K562 (cell line): Measurements from ENCODE around the gene KMT2C. TPM values are rescaled to one million over a fixed set of nuclear protein-coding genes. Genes with fewer than 3 reads are reported as not detected.

Experiments used
- ATAC-seq: fragments of 200-7000 bp; cut with Tn5 transposase; 3 replicates; pipeline ENCODE4 v1.9.1; 2020; ENCODE audit warnings: moderate library complexity
- BruUV-seq: library from RNA; stranded (reverse); fragments of 400-500 nt; replicated peaks from 2 replicates; lab custom pipeline; 2021; lab: Mats Ljungman, UMichigan
- CTCF ChIA-PET: fragments of 300-600 bp; formaldehyde crosslinking; extraction: SDS; loops from one replicate; lab custom pipeline; 2021; ENCODE audit warnings: low intra/inter-chr PET ratio; lab: Yijun Ruan, JAX
- POLR2A ChIA-PET: fragments of 300-600, 350-650 bp; sonication (Branson Sonifier 250); formaldehyde crosslinking; extraction: SDS; loops from one replicate; lab custom pipeline; 2021; ENCODE audit warnings: antibody characterized with exemption, inconsistent platforms; lab: Yijun Ruan, JAX
- DNase-seq, 4 experiments: peaks; one replicate each; pipeline versions ENCODE4 v3.0.0 to v3.0.0-alpha.2; 2011 to 2018; ENCODE audit warnings: low spot score in 3 of 4, mixed read lengths in 3 of 4; ENCODE audit errors: extremely low read depth in 1 of 4
- FAIRE-seq: peaks from 2 replicates; lab custom pipeline; 2011; peaks lifted over from hg19 to GRCh38; lab: Jason Lieb, UNC
- H2AFZ ChIP-seq: 2 replicates; pipeline ENCODE4 v1.6.0; 2011; ENCODE audit warnings: low read depth, low read length, control low read depth, inconsistent platforms
- H3K27ac ChIP-seq: fragments of 200-600 bp; 3 replicates; pipeline ENCODE4 v1.8.0; 2011; ENCODE audit warnings: low read depth, mild to moderate bottlenecking, control low read depth, inconsistent platforms, low read length, moderate library complexity, mixed read lengths; ENCODE audit errors: extremely low read depth
- H3K27me3 ChIP-seq, 2 experiments: fragments of 300-600 bp in 1 of 2; 2 replicates in 1 of 2; 3 replicates in 1 of 2; pipeline versions ENCODE4 v1.6.0 to v1.8.0; 2011; ENCODE audit warnings: inconsistent platforms in 2 of 2, low read length in 2 of 2, mild to moderate bottlenecking in 1 of 2, mixed read lengths in 1 of 2, moderate library complexity in 1 of 2; ENCODE audit not compliant: control insufficient read depth in 2 of 2, insufficient read depth in 2 of 2
- H3K36me3 ChIP-seq: fragments of 300-600 bp; 3 replicates; pipeline ENCODE4 v1.8.0; 2011; ENCODE audit warnings: mild to moderate bottlenecking, low read length, inconsistent platforms; ENCODE audit not compliant: control insufficient read depth, insufficient read depth
- H3K4me1 ChIP-seq, 2 experiments: fragments of 200-600 bp in 1 of 2; replicated peaks in 1 of 2; 2 replicates in 1 of 2; 3 replicates in 1 of 2; pipeline versions ENCODE4 v1.5.1 to v1.8.0; 2011; ENCODE audit warnings: inconsistent platforms in 2 of 2, low read length in 2 of 2, mild to moderate bottlenecking in 1 of 2, mixed read lengths in 1 of 2, moderate library complexity in 1 of 2; ENCODE audit not compliant: control insufficient read depth in 2 of 2, insufficient read depth in 2 of 2
- H3K4me2 ChIP-seq: 2 replicates; pipeline ENCODE4 v1.6.1; 2011; ENCODE audit warnings: low read length, control low read depth, inconsistent platforms, mixed read lengths; ENCODE audit not compliant: insufficient read depth
- H3K4me3 ChIP-seq: fragments of 200-600 bp; sonication (generic), shearing (Covaris generic); 2 replicates; pipeline ENCODE4 v1.5.1; 2016; ENCODE audit warnings: control low read depth, inconsistent platforms
- H3K79me2 ChIP-seq: fragments of 200-600 bp; 3 replicates; pipeline ENCODE4 v1.8.0; 2011; ENCODE audit warnings: low read length, inconsistent platforms; ENCODE audit not compliant: control insufficient read depth, insufficient read depth
- H3K9ac ChIP-seq, 2 experiments: 2 replicates each; pipeline versions ENCODE4 v1.6.0 to v1.6.1; 2011; ENCODE audit warnings: low read depth in 2 of 2, low read length in 2 of 2, control low read depth in 1 of 2, inconsistent platforms in 1 of 2, mild to moderate bottlenecking in 1 of 2, mixed read lengths in 1 of 2; ENCODE audit not compliant: insufficient read depth in 1 of 2
- H3K9me1 ChIP-seq: one replicate; pipeline ENCODE4 v1.6.0; 2011; ENCODE audit warnings: inconsistent platforms, mild to moderate bottlenecking, low read length, moderate library complexity; ENCODE audit not compliant: control insufficient read depth, insufficient read depth
- H3K9me3 ChIP-seq: replicated peaks from 2 replicates; pipeline ENCODE4 v1.5.1; 2011; ENCODE audit warnings: low read depth, low read length, inconsistent platforms; ENCODE audit not compliant: control insufficient read depth, insufficient read depth
- H4K20me1 ChIP-seq: replicated peaks from 2 replicates; pipeline ENCODE4 v1.6.1; 2011; ENCODE audit warnings: low read length, inconsistent platforms, mixed read lengths; ENCODE audit not compliant: control insufficient read depth, insufficient read depth
- CBX3 ChIP-seq, 2 experiments: IDR thresholded peaks; 1 replicate in 1 of 2; 2 replicates in 1 of 2; pipeline ENCODE4 v1.6.1; 2012; ENCODE audit warnings: inconsistent platforms in 2 of 2, low read length in 2 of 2, borderline replicate concordance in 1 of 2, control low read depth in 1 of 2
- CBX5 ChIP-seq: IDR thresholded peaks from 2 replicates; pipeline ENCODE4 v1.6.1; 2014; ENCODE audit warnings: low read depth, borderline replicate concordance
- FOXM1 ChIP-seq, 2 experiments: fragments of 450-650 bp in 1 of 2; sonication (generic) in 1 of 2; formaldehyde crosslinking in 1 of 2; IDR thresholded peaks; 2 replicates each; pipeline versions ENCODE4 v1.6.1 to v1.9.0; 2017 to 2022; ENCODE audit warnings: low read depth in 2 of 2, mild to moderate bottlenecking in 2 of 2, missing genetic modification reagents in 1 of 2, moderate library complexity in 1 of 2
- JUN ChIP-seq, 2 experiments: sonication (generic) in 1 of 2; formaldehyde crosslinking in 1 of 2; IDR thresholded peaks; 2 replicates each; pipeline versions ENCODE4 v1.6.1 to v1.8.0; 2012 to 2022; ENCODE audit warnings: borderline replicate concordance in 2 of 2, mild to moderate bottlenecking in 2 of 2, improper control_type of control experiment in 1 of 2, low read depth in 1 of 2, low read length in 1 of 2, missing genetic modification reagents in 1 of 2
- KLF10 ChIP-seq: fragments of 250-450 bp; sonication (Bioruptor Pico); IDR thresholded peaks from 2 replicates; pipeline ENCODE4 v1.6.1; 2021; ENCODE audit warnings: matching md5 sums
- MED1 ChIP-seq: sonication (generic); formaldehyde crosslinking; IDR thresholded peaks from 2 replicates; pipeline ENCODE4 v1.8.1; 2023; ENCODE audit warnings: missing genetic modification reagents, borderline replicate concordance
- NFIC ChIP-seq: fragments of 450-650 bp; IDR thresholded peaks from 2 replicates; pipeline ENCODE4 v1.6.1; 2017; ENCODE audit warnings: mild to moderate bottlenecking, inconsistent platforms
- POLR2A ChIP-seq: fragments of 450-650 bp; conservative IDR thresholded peaks from 2 replicates; pipeline ENCODE4 v1.6.1; 2016
- ZNF57 ChIP-seq: fragments of 450-650 bp; formaldehyde crosslinking; IDR thresholded peaks from 2 replicates; pipeline ENCODE4 v1.4.0; 2020; ENCODE audit warnings: mild to moderate bottlenecking, moderate library complexity
- ZNF584 ChIP-seq: fragments of 200-800 bp; sonication (Bioruptor generic); IDR thresholded peaks from 2 replicates; pipeline ENCODE4 v1.6.1; 2016; ENCODE audit warnings: low read depth, mild to moderate bottlenecking, missing genetic modification characterization, missing compliant biosample characterization
- ZNF668 ChIP-seq: fragments of 250-450 bp; sonication (Bioruptor Pico); IDR thresholded peaks from 2 replicates; pipeline ENCODE4 v1.8.0; 2022; ENCODE audit warnings: mild to moderate bottlenecking, inconsistent platforms
- WGBS: fragments of 100-300 bp; shearing (Covaris generic); methylation state at CpG from one replicate; pipeline ENCODE4 v1.1.6; 2016; ENCODE audit warnings: low coverage, mixed read lengths; ENCODE audit not compliant: insufficient coverage; ENCODE audit errors: missing lambda C conversion rate; 5-methylcytosine and 5-hydroxymethylcytosine counted together
- in situ Hi-C: fragments of 300-500 bp; cut with MboI; formaldehyde crosslinking; loops from 4 replicates; pipeline ENCODE4 v1.15.0; 2018; ENCODE audit warnings: inconsistent platforms, mixed read lengths
- intact Hi-C: fragments of 100-400 bp; cut with micrococcal nuclease; formaldehyde crosslinking; loops from 2 replicates; pipeline ENCODE4 v1.14.2; 2022
- polyA plus RNA-seq, 8 experiments: library from polyadenylated mRNA; depleted of rRNA in 4 of 8; stranded (reverse) in 5 of 8; unstranded in 3 of 8; fragments of >200 nt; fragmentation: Nextera tagmentation in 2 of 8; fragmentation: Illumina TruSeq in 1 of 8; extraction: Ambion mirVana in 2 of 8; extraction: Trizol in 1 of 8; gene quantifications; 2 replicates each; pipeline versions ENCODE4 v1.2.1 to v1.2.3, GENCODE V29; 2011 to 2014; ENCODE audit warnings: inconsistent platforms in 1 of 8, missing spikeins in 1 of 8
- total RNA-seq, 7 experiments: library from RNA; depleted of rRNA in 6 of 7; stranded (reverse); fragments of >200 nt in 6 of 7; fragmentation: Illumina TruSeq in 2 of 7; extraction: Trizol in 2 of 7; gene quantifications; 2 replicates each; pipeline versions ENCODE4 v1.2.1 to v1.2.3, GENCODE V29; 2011 to 2021; ENCODE audit warnings: low replicate concordance in 1 of 7
- TF ChIP-seq, protein P1 (sequence below): fragments of 250-450 bp; sonication (Bioruptor Pico); IDR thresholded peaks from 2 replicates; pipeline ENCODE4 v1.5.0; 2020; ENCODE audit warnings: mild to moderate bottlenecking, borderline replicate concordance
- TF ChIP-seq, protein P2 (sequence below): conservative IDR thresholded peaks from 2 replicates; pipeline ENCODE4 v1.6.1; 2011; ENCODE audit warnings: low read depth, mild to moderate bottlenecking, low read length; ENCODE audit not compliant: control insufficient read depth
- TF ChIP-seq, protein P3 (sequence below): sonication (generic); formaldehyde crosslinking; IDR thresholded peaks from 2 replicates; pipeline ENCODE4 v1.8.1; 2023; ENCODE audit warnings: mild to moderate bottlenecking, missing genetic modification reagents

Gene KMT2C
- total and polyA plus RNA-seq, 9 of the 15 experiments (the other 6 are each of a cell fraction or from before 2014, with no cell fraction given) = 4.9 to 67.8 (median 27.1) TPM

DNA sequence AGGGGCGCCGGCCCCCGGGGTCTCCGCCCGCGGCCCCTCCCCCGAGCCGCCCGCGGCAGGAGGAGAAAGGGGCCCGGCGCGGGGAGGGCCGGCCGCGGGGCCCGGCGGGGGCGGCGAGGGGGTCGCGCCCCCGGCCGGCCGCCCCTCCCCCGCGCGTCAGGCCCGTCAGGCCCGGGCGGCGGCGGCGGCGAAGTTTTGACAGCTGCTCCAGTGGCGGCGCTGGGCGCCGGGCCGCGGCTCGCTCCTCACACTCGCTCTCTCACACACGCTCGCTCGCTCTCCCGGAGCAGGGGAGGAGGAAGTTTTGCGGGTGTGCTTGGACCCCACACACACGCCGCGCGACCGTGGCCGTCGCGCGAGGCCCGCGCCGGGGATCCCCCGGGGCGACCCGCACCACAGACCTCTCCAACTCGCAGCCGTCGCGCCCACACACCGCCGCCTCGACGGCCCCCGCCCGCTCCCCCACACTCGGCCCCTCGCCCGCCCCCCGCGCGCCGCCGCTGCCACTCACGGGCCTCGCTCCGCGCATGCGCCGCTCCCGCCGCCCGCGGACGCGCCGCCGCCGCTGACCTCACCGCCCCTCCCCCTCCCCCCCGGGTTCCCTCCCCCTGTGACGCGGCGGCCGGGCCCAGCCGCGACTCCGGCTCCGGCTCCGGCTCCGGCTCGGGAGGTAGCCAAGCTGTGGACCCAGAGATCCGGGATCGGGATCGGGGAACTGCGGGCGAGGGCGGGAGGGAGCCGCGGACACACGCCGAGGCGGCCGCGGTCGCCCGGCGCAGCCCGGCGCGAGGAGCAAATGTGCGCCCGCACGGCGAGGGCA lies 518 bp upstream of the KMT2C start:
- H3K27ac ChIP-seq = peak overlapping the region; percentile 95
- H3K9me3 ChIP-seq = no peaks in the 10 kb centered on the region
- peak overlapping the region; percentile 66 for H3K4me3 ChIP-seq
- H3K9ac ChIP-seq = peak overlapping the region; percentile 89 to 98
- FAIRE-seq (no peak), ATAC-seq (peak; percentile 63), DNase-seq (peak; percentile 97 to 98 (median 98))
- H2AFZ ChIP-seq = peak overlapping the region; percentile 93
- H3K79me2 ChIP-seq = peaks cover 43% of the 10 kb centered on the region
- ChIA-PET CTCF (interaction anchor here (0.6 kb wide), 1 partner anchor 183 kb away, joined by 3 read pairs; no protein-coding TSS in a partner anchor), POLR2A (interaction anchor here (0.6 kb wide), 1 partner anchor 12 kb away, joined by 3 read pairs; no protein-coding TSS in a partner anchor)
- peaks cover 11% of the 10 kb centered on the region; the same call in 1 of the 2 replicates for H4K20me1 ChIP-seq
- H3K4me1 ChIP-seq = peaks cover 12 to 15% of the 10 kb centered on the region in 2 experiments; a peak in 3 of 5 replicates
- H3K27me3 ChIP-seq = no peaks in the 10 kb centered on the region
- H3K36me3 ChIP-seq = no peaks in the 10 kb centered on the region
- peak overlapping the region; percentile 61 for H3K4me2 ChIP-seq
- intact Hi-C loops (no loop called here), in situ Hi-C loops (no loop called here)
- H3K9me1 ChIP-seq = no peaks in the 10 kb centered on the region
- no TSS peak for BruUV-seq
- WGBS = 2% methylated on average over 34 of the region's 132 CpGs
- TF ChIP-seq CBX5 (peak; percentile 78; the same call in 1 of the 2 replicates), KLF10 (CRISPR knock-in tag) (no peak), MED1 (CRISPR knock-in tag) (0 out of 2 replicates have a peak, but pooled peaks have one; percentile 64), FOXM1 (IDR thresholded peaks at IDR 0.05; ENCODE audit: low read depth) (no peak), FOXM1 (CRISPR knock-in tag; IDR thresholded peaks at IDR 0.05; ENCODE audit: low read depth) (peak; percentile 86; the same call in 1 of the 2 replicates), POLR2A (peak; percentile 88), NFIC (peak; percentile 75), ZNF668 (CRISPR knock-in tag) (no peak), ZNF57 (CRISPR knock-in tag) (no peak), JUN (IDR thresholded peaks at IDR 0.05; ENCODE audit: borderline replicate concordance, low read depth, low read length) (peak; percentile 69), JUN (CRISPR knock-in tag; IDR thresholded peaks at IDR 0.05; ENCODE audit: borderline replicate concordance) (no peak), CBX3 (IDR thresholded peaks at IDR 0.05; ENCODE audit: borderline replicate concordance in 1 of 2, low read length in 2 of 2) (peak in 1 of 2 experiments; percentile 77; a peak in 1 of 3 replicates), ZNF584 (CRISPR knock-in tag) (peak; percentile 69; the same call in 1 of the 2 replicates)
- TF ChIP-seq, protein P1, sequence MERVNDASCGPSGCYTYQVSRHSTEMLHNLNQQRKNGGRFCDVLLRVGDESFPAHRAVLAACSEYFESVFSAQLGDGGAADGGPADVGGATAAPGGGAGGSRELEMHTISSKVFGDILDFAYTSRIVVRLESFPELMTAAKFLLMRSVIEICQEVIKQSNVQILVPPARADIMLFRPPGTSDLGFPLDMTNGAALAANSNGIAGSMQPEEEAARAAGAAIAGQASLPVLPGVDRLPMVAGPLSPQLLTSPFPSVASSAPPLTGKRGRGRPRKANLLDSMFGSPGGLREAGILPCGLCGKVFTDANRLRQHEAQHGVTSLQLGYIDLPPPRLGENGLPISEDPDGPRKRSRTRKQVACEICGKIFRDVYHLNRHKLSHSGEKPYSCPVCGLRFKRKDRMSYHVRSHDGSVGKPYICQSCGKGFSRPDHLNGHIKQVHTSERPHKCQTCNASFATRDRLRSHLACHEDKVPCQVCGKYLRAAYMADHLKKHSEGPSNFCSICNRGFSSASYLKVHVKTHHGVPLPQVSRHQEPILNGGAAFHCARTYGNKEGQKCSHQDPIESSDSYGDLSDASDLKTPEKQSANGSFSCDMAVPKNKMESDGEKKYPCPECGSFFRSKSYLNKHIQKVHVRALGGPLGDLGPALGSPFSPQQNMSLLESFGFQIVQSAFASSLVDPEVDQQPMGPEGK = no peak
- TF ChIP-seq, protein P2, sequence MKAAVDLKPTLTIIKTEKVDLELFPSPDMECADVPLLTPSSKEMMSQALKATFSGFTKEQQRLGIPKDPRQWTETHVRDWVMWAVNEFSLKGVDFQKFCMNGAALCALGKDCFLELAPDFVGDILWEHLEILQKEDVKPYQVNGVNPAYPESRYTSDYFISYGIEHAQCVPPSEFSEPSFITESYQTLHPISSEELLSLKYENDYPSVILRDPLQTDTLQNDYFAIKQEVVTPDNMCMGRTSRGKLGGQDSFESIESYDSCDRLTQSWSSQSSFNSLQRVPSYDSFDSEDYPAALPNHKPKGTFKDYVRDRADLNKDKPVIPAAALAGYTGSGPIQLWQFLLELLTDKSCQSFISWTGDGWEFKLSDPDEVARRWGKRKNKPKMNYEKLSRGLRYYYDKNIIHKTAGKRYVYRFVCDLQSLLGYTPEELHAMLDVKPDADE = peak; percentile 88
- TF ChIP-seq, protein P3, sequence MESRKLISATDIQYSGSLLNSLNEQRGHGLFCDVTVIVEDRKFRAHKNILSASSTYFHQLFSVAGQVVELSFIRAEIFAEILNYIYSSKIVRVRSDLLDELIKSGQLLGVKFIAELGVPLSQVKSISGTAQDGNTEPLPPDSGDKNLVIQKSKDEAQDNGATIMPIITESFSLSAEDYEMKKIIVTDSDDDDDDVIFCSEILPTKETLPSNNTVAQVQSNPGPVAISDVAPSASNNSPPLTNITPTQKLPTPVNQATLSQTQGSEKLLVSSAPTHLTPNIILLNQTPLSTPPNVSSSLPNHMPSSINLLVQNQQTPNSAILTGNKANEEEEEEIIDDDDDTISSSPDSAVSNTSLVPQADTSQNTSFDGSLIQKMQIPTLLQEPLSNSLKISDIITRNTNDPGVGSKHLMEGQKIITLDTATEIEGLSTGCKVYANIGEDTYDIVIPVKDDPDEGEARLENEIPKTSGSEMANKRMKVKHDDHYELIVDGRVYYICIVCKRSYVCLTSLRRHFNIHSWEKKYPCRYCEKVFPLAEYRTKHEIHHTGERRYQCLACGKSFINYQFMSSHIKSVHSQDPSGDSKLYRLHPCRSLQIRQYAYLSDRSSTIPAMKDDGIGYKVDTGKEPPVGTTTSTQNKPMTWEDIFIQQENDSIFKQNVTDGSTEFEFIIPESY (CRISPR knock-in tag) = peak; percentile 69; the same call in 1 of the 2 replicates
